Measurements from ENCODE around the gene ISLR2. TPM values are rescaled to one million over a fixed set of nuclear protein-coding genes. Genes with fewer than 3 reads are reported as not detected.

The ISLR2 gene
- total RNA-seq, 6 donors from 2014 or later = under 0.01 to 2.5 (median 1.3) TPM; not detected in 3

GRCh38 chr15:74138642-74139041 lies 8.3 kb downstream of the ISLR2 start:
- no peak for ATAC-seq (ENCODE audit: low FRiP score in 2 of 2)
- 75 to 79% methylated on average over 4 of the region's 4 CpGs for WGBS, 2 donors
- Histone ChIP-seq H3K27ac (no peak overlapping the region), H3K27me3 (peaks cover 0 to 40% (median 16%) of the 10 kb centered on the region in 4 donors), H3K36me3 (no peaks in the 10 kb centered on the region), H3K9me3 (no peaks in the 10 kb centered on the region), H3K4me1 (peaks cover 20 to 37% (median 32%) of the 10 kb centered on the region in 4 donors), H3K4me3 (no peak overlapping the region)
- DNase-seq = no peak
- TF ChIP-seq POLR2AphosphoS5 (IDR thresholded peaks at IDR 0.05) (no peak), CTCF (IDR thresholded peaks at IDR 0.05) (no peak), POLR2A (IDR thresholded peaks at IDR 0.05) (no peak), EP300 (IDR thresholded peaks at IDR 0.05) (no peak)

- no peak overlapping the region for H3K27ac ChIP-seq
- H3K4me3 ChIP-seq = no peak overlapping the region
- no peaks in the 10 kb centered on the region for H3K36me3 ChIP-seq
- 88 to 93% methylated on average over 1 of the region's 1 CpG for WGBS, 2 donors
- peaks cover 7 to 10% (median 9%) of the 10 kb centered on the region in 4 donors for H3K4me1 ChIP-seq
- ATAC-seq (ENCODE audit: low FRiP score in 2 of 2) (no peak), DNase-seq (no peak)
- TF ChIP-seq POLR2AphosphoS5 (IDR thresholded peaks at IDR 0.05) (no peak), CTCF (IDR thresholded peaks at IDR 0.05) (no peak), POLR2A (IDR thresholded peaks at IDR 0.05) (no peak), EP300 (IDR thresholded peaks at IDR 0.05) (no peak)
- H3K27me3 ChIP-seq = peaks cover 0 to 11% (median 3%) of the 10 kb centered on the region in 4 donors
- peaks cover 0 to 2% (median 0%) of the 10 kb centered on the region in 4 donors for H3K9me3 ChIP-seq
Observed at GRCh38 chr15:74141591-74141990, 11.2 kb downstream of the ISLR2 start.

- DNase-seq = no peak
- no peak for TF ChIP-seq EP300 (IDR thresholded peaks at IDR 0.05)
- no peak for TF ChIP-seq CTCF (IDR thresholded peaks at IDR 0.05)
- no peak for TF ChIP-seq POLR2AphosphoS5 (IDR thresholded peaks at IDR 0.05)
- TF ChIP-seq POLR2A (IDR thresholded peaks at IDR 0.05) = no peak
- Histone ChIP-seq H3K27ac (no peak overlapping the region), H3K4me3 (no peak overlapping the region), H3K27me3 (no peaks in the 10 kb centered on the region), H3K4me1 (no peaks in the 10 kb centered on the region), H3K9me3 (peaks cover 0 to 3% (median 0%) of the 10 kb centered on the region in 4 donors), H3K36me3 (no peaks in the 10 kb centered on the region)
- 77 to 89% methylated on average over 6 of the region's 6 CpGs for WGBS, 2 donors
- peak in 1 of 2 donors; percentile 15 for ATAC-seq (ENCODE audit: low FRiP score in 2 of 2)
Observed at GRCh38 chr15:74144153-74144775, 13.9 kb downstream of the ISLR2 start.

- ATAC-seq (ENCODE audit: low FRiP score in 2 of 2) (no peak), DNase-seq (no peak)
- H3K36me3 ChIP-seq = no peaks in the 10 kb centered on the region
- no peaks in the 10 kb centered on the region for H3K4me1 ChIP-seq
- WGBS, 2 donors = 95 to 100% methylated on average over 1 of the region's 1 CpG
- no peak overlapping the region for H3K27ac ChIP-seq
- no peaks in the 10 kb centered on the region for H3K27me3 ChIP-seq
- TF ChIP-seq POLR2A (IDR thresholded peaks at IDR 0.05) (no peak), CTCF (IDR thresholded peaks at IDR 0.05) (no peak), POLR2AphosphoS5 (IDR thresholded peaks at IDR 0.05) (no peak), EP300 (IDR thresholded peaks at IDR 0.05) (no peak)
- no peak overlapping the region for H3K4me3 ChIP-seq
- peaks cover 0 to 3% (median 0%) of the 10 kb centered on the region in 4 donors for H3K9me3 ChIP-seq
Observed at GRCh38 chr15:74146277-74146800, 16.0 kb downstream of the ISLR2 start.

- peaks cover 0 to 3% (median 0%) of the 10 kb centered on the region in 4 donors for H3K9me3 ChIP-seq
- TF ChIP-seq POLR2A (IDR thresholded peaks at IDR 0.05) = no peak
- TF ChIP-seq EP300 (IDR thresholded peaks at IDR 0.05) = no peak
- TF ChIP-seq CTCF (IDR thresholded peaks at IDR 0.05) = no peak
- TF ChIP-seq POLR2AphosphoS5 (IDR thresholded peaks at IDR 0.05) = no peak
- no peaks in the 10 kb centered on the region for H3K36me3 ChIP-seq
- H3K4me1 ChIP-seq = no peaks in the 10 kb centered on the region
- no peak overlapping the region for H3K27ac ChIP-seq
- H3K4me3 ChIP-seq = no peak overlapping the region
- ATAC-seq (ENCODE audit: low FRiP score in 2 of 2) (no peak), DNase-seq (no peak)
- no peaks in the 10 kb centered on the region for H3K27me3 ChIP-seq
- WGBS, 2 donors = 56 to 61% methylated on average over 2 of the region's 2 CpGs
Observed at GRCh38 chr15:74147051-74147450, 16.7 kb downstream of the ISLR2 start.

Measured in upper lobe of left lung (tissue), 6 donors.